SW 1271 (cell line): ENCODE results near the gene PTPRN2.
"Not testable (repeated sequence)": the region's sequence is repeated elsewhere in the genome, so short reads cannot be mapped to it uniquely, and the experiment has no call there.

Experiments
- DNase-seq, 2 experiments: peaks; one replicate each; lab custom pipeline; 2025; lab: John Stamatoyannopoulos, UW

The PTPRN2 gene

DNA sequence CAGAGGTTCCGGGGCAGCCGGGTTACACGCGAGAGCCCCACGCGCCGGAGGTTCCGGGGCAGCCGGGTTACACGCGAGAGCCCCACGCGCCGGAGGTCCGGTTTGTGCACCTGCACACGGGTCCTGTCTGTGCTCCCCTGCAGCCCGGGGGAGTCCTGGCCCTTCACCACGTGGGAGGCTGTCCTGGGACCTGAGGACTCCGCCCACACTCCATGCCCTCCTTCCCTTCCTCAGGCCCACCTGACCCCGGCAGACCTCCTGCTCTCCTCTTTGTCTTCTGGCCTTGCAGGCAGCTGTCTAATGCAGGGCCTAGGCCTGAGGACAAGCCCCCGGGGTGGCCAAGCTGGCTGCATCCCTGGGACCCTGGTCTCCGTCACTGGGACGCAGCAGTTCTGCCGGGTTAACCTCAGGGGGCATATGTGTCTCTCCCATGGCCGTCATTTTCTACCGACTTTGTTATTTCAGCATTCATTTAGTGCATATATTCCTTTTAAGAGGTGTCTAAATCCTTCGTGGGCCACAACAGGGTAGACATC, 876.2 kb downstream of the PTPRN2 start:
- no peak for DNase-seq

DNA sequence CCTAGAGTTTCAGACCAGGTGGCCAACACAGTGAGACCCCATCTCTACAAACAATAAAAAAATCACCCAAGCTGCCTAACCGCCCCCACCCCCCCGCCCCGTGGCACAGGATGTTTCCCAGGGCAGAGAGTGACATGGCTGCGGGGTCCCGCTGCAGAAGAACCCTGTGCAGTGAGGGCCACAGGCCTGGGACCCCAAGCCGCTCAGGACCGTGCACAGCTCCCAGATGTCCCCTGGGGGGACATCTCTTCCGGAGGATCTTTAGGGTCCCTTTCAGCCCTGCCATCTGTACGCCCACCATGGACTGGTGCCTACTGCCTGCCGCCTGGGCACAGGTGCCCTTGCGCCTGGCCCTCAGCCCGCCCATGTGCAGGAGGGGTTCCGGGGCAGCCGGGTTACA, 877.2 kb downstream of the PTPRN2 start:
- no peak for DNase-seq

- DNase-seq, result no peak
Measured at GRCh38 chr7:157709531-157710251, 877.9 kb downstream of the PTPRN2 start.

- DNase-seq, result no peak
Measured at GRCh38 chr7:157708919-157709295, 878.7 kb downstream of the PTPRN2 start.

GRCh38 chr7:157707983-157708918, 879.4 kb downstream of the PTPRN2 start:
- no peak for DNase-seq

DNA sequence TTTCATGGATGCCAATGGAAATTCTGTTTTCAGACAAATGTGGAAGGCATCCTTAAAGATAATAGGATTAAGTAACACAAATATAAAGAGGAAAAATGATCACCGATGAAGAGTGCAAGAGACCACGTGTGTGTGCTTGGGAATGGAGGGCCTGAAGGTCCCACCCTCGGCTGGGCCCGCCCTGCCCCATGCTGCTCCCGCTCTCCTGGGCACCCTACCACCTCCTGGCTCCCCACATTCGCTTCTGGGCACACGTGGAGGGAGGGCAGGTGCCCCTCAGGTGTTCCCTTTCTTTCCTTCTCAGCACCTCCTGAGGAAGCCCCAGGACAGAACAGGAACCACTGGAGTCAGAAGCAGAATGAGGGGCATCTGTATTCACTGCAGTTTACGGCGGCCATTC, 883.3 kb downstream of the PTPRN2 start:
- no peak for DNase-seq

- no peak for DNase-seq
Measured at GRCh38 chr7:157703534-157704195, 884.0 kb downstream of the PTPRN2 start.

DNA sequence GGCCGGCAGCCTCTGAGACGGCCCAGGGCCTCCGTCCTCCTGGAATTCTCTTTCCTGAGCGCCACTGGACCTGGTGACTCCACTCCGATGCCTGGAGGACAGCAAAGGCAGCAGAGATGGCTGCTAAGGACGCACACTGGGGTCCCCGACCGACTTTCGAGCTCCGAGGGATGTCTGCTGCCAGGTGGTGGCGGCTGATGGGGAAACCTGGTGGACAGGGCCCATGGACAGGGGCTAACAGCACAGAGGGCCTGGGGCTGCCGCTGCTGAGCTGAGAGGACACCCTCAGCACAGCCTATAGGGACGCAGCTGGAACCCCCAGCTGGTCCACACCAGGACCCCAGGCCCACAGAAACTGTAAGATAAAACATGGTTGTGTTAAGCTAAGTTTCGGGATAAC, 884.5 kb downstream of the PTPRN2 start:
- no peak for DNase-seq

DNA sequence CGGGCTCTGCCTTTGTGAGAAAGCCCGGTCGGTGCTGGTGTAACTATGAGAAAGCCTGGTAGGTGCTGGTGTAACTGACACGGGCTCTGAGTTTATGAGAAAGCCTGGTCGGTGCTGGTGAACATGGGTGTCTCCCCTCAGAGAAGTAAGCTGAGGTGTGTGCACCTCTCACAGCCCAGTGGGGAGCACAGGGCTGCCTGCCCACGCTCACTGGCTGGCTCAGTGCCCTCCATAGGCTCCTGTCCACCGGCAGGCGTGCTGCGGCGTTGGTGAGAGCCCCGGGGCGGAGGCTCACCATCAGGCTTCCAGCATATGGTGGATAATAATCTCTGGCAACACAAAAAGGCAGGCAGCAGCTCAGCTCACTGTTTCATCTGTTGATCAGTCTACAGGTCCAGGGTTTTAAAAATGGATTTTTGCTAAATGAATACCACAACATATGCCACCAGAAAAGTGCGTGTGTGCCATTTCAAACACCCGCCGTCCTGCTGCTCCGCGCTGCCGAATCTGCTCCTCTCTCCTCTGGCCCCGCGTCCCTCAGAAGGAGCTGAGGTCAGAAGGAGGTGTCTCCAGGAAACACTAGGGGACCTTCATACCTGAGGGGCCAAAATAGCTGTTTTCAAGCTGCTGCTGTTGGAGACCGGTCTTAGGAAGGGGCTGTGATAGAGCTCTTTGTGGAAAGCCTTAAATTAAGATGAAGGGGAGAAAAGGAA, 885.2 kb downstream of the PTPRN2 start:
- DNase-seq, result no peak

- not testable (repeated sequence) for DNase-seq
Measured at GRCh38 chr7:157701395-157702180, 886.0 kb downstream of the PTPRN2 start.

DNA sequence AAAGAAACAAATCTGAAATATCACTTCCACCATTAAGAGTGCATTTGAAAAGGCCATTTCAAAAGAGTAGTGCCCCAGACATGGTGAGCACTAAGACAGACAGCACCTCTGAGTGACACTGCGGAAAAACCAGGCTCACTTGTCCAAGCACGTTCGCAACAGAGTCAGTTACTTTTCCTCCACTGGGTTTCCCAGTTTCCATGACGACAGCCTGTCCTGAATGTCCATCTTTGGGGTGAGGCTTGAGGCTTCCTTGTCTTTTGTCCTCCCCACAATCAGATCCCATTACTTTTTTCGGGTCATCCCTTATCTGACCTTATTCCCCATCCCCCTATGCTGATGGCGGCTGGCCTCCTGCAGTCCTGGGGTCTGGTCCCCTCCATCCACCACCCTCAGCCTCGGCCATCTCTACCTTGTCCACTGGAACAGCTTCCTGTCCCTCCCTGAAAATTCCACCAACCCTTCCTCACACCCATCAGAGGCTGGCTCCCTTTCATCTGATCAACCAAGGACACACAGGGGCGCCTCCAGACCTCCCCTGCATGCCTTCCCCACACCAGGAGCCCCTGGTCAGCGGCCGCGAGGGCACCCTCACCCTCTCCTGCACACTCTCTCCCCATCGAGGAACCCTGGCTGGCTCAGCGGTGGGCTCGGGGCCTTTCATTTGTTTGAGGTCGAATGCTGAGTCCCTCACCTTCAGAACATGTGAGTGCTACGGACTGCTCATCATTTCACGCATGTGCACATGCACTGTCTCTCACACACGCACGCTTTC, 887.2 kb downstream of the PTPRN2 start:
- DNase-seq, result no peak

DNA sequence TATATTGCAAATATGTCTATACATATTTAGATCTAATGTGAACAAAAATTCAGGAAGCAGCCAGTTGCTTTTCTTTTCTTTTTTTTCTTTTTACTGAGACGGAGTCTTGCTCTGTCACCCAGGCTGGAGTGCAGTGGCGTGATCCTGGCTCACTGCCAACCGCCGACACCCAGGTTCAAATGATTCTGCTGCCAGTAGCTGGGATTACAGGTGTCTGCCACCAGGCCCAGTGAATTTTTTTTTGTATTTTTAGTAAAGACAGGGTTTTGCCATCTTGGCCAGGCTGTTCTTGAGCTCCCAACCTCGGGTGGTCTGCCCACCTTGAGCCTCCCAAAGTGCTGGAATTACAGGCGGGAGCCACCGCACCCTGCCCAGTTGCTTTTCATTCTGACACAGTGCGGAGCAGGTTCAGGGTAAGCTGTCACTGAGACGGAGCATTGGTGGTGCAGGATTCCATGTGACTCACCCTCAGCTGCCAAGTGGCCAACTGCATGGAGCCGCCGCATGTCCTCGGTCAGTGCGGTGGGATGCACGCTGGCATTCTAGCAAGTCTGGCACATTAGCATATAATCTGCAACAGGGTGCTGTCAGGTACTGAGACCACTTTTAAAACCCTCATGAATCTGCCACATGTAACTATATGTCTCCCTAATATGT, 888.1 kb downstream of the PTPRN2 start:
- no peak for DNase-seq

DNA sequence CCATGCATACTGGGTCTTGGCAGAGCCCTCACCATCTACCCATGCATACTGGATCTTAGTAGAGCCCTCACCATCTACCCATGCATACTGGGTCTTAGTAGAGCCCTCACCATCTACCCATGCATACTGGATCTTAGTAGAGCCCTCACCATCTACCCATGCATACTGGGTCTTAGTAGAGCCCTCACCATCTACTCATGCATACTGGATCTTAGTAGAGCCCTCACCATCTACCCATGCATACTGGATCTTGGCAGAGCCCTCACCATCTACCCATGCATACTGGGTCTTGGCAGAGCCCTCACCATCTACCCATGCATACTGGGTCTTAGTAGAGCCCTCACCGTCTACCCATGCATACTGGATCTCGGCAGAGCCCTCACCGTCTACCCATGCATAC, 890.3 kb downstream of the PTPRN2 start:
- not testable (repeated sequence) for DNase-seq

- DNase-seq, result not testable (repeated sequence)
Measured at GRCh38 chr7:157695609-157696008, 892.0 kb downstream of the PTPRN2 start.

GRCh38 chr7:157694376-157694665, 893.3 kb downstream of the PTPRN2 start:
- DNase-seq, result no peak

DNA sequence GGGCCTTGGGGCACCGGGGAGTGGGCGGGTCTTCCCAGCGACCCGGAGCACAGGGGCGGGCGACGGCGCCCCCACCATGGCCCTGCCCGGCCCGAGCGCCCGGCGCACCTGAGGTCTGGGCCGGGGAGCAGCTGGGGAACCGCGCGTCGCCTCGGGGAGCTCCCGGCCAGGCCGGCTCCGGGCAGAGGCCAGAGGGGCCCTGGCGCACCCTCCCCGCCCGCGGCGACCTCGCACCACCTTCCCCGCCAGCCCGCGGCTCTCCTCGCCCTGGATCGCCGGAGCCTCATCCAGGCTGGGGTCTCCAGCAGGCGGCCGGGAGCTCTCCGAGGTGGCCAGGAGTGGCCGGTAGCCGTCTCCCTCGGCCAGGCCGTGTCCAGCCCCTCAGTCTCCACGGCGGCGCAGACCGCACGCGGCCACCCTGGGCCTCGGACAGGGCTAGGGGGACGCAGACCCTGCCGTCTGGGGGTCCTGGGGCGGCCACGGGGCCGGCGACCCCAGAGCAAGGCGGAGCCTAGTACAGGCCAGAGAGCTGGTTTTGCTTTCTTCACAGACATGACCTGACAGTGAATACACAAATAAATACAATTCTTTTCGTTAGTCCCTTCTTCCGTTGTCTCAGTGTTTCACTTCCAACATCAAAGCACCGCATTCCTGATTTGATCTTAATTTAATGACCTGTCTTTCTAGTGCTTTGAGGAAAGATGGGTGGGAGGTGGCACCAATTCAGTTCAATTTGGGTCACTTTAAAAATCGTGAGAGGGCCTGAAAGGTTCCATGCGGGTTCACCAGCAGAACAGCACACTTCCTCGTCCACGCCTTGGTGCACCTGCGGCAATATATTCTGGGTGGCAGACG, 893.9 kb downstream of the PTPRN2 start:
- no peak for DNase-seq

DNA sequence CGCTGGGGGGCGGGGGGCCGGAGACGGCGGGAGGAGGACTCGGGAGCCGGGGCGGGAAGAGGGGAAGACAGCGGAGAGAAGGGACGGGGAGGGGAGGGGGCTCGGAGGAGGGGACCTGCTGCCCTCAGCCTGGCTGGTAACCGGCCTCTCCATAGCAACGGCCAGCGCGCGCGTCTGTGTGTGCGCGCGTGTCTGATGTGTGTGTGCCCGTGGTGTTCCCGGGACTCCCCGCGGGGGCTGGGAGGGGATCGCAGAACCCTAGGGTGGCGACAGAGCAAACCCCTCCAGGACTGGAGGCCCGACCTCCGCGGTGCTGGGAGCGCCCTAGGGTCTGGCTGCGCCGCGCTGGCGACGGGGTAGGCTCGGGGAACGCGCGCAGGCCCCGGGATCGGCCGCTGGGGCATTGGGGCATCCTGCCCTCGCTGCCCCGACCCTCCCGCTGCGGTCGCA, 894.5 kb downstream of the PTPRN2 start:
- DNase-seq, result no peak

GRCh38 chr7:157692460-157693011, 895.1 kb downstream of the PTPRN2 start:
- no peak for DNase-seq
